A549 treated with ZK216348 at 1 μM for 4 hours (cell line): Measurements from ENCODE around the gene TTC9. TPM values are rescaled to one million over a fixed set of nuclear protein-coding genes. Genes with fewer than 3 reads are reported as not detected.

Experiments
- total RNA-seq: library from RNA; stranded (reverse); fragments of 200-300 nt; extraction: Qiagen RNA extraction; gene quantifications from 5 replicates; pipeline ENCODE4 v1.2.3, GENCODE V29; 2022; ENCODE audit warnings: low read depth

Gene TTC9
- total RNA-seq = 2.3 to 3.0 TPM (median 2.8 TPM) in 5 replicates

DNA sequence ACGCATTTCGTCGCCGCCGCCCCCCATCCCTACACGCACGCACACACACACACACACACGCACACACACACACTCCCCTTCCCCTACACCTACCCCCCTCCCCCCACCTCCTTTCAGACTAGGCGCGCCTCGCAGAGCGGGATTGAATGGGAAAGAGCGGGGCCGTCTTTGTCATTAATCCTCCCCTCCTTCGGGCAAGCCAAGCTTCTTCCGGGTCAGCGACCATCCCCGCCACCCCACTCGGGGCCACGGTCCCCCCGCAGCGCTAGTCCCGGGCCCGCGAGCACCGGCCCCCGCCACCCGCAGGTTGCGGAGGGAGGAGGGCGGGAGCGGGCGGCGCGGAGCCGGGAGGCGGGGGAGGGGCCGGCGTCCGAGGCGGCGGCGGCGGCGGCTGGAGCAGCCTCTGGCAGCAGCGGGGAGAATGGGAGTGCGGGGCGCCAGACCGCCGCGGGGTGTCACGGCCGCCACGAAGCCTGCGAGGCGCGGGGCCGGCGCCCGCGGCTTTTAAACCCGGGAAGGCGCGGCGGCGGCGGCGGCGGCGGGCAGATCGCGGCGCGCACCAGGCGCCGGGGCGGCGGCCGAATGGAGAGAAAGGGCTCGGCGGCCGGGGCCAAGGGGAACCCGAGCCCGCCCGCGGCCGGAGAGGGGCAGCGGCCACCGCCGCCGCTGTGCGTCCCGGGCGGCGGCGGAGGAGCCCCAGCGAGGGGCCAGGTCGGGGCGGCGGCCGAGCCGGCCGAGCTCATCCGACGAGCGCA, at the start of gene TTC9:
Gene TTC9, plus strand, starts transcription at position 369 of the 755 bp plus-strand sequence. Its CDS starts 214 bp downstream, at position 583.

GRCh38 chr14:70600382-70601157, 41.1 kb upstream of the TTC9 start, which contains the start of gene MED6:
TSS of gene MED6 (minus strand) at chr14:70600655. CDS start at chr14:70600637, 18 bp downstream.

Other genes with a start within 250 kb of the TTC9 start
- gene SYNJ2BP, start 224.8 kb upstream of the TTC9 start, total RNA-seq = 6.7 to 12.2 TPM (median 10.2 TPM) in 5 replicates
- gene ADAM21, start 189.7 kb upstream of the TTC9 start, total RNA-seq = not detected in 5 replicates
- not detected in 5 replicates for gene ADAM20, start 106.9 kb upstream of the TTC9 start, total RNA-seq
- gene MED6, start 41.3 kb upstream of the TTC9 start, total RNA-seq = 39.5 to 67.9 TPM (median 42.2 TPM) in 5 replicates
- 4.3 to 6.5 TPM (median 5.4 TPM) in 5 replicates for gene MAP3K9, start 167.6 kb downstream of the TTC9 start, total RNA-seq